OCI-LY1 (cell line): ENCODE data around the gene CDC45.

Source experiments
- H2AFZ ChIP-seq: fragments of 200-600 bp; sonication (generic), shearing (Covaris generic); 2 replicates; pipeline ENCODE4 v1.6.0; 2014; ENCODE audit warnings: antibody characterized with exemption, mild to moderate bottlenecking, low read length
- H3F3A ChIP-seq: fragments of 200-600 bp; sonication (generic), shearing (Covaris generic); 2 replicates; pipeline ENCODE4 v1.6.0; 2014; ENCODE audit warnings: mild to moderate bottlenecking, antibody characterized with exemption, low read length, moderate library complexity; ENCODE audit not compliant: insufficient read depth
- H3K27ac ChIP-seq: fragments of 200-600 bp; sonication (generic); 2 replicates; pipeline ENCODE4 v1.5.1; 2014; ENCODE audit warnings: low read length, mixed run types, mild to moderate bottlenecking, low read depth; ENCODE audit not compliant: poor library complexity, severe bottlenecking
- H3K27me3 ChIP-seq: fragments of 200-600 bp; sonication (generic); 2 replicates; pipeline ENCODE4 v1.6.0; 2014; ENCODE audit warnings: antibody characterized with exemption, mild to moderate bottlenecking, low read length, moderate library complexity; ENCODE audit not compliant: insufficient read depth
- H3K36me3 ChIP-seq: fragments of 200-600 bp; sonication (generic); 2 replicates; pipeline ENCODE4 v1.6.1; 2014; ENCODE audit warnings: mild to moderate bottlenecking, antibody characterized with exemption, low read length, moderate library complexity, mixed read lengths; ENCODE audit not compliant: insufficient read depth
- H3K4me1 ChIP-seq: fragments of 200-600 bp; sonication (generic); 2 replicates; pipeline ENCODE4 v1.5.1; 2014; ENCODE audit warnings: mild to moderate bottlenecking, low read length, moderate library complexity; ENCODE audit not compliant: insufficient read depth, severe bottlenecking
- H3K4me2 ChIP-seq: fragments of 200-600 bp; sonication (generic), shearing (Covaris generic); 2 replicates; pipeline ENCODE4 v1.6.1; 2014; ENCODE audit warnings: low read length
- H3K4me3 ChIP-seq: fragments of 200-600 bp; sonication (generic); 2 replicates; pipeline ENCODE4 v1.5.1; 2014; ENCODE audit warnings: low read length, low read depth, mild to moderate bottlenecking, mixed read lengths; ENCODE audit not compliant: poor library complexity, severe bottlenecking
- H3K79me2 ChIP-seq: fragments of 200-600 bp; shearing (Covaris generic); 2 replicates; pipeline ENCODE4 v1.6.1; 2016; ENCODE audit warnings: mixed run types, low read length, mixed read lengths; ENCODE audit not compliant: insufficient read depth
- H3K9ac ChIP-seq: fragments of 200-600 bp; sonication (generic), shearing (Covaris generic); 2 replicates; pipeline ENCODE4 v1.6.1; 2014; ENCODE audit warnings: mild to moderate bottlenecking, low read length, mixed read lengths
- H3K9me2 ChIP-seq: fragments of 200-600 bp; sonication (generic), shearing (Covaris generic); 2 replicates; pipeline ENCODE4 v1.6.1; 2014; ENCODE audit warnings: low read depth, mild to moderate bottlenecking, low read length, mixed read lengths
- H3K9me3 ChIP-seq: fragments of 200-600 bp; shearing (Covaris generic); 2 replicates; pipeline ENCODE4 v1.6.1; 2014; ENCODE audit warnings: low read length, mixed read lengths
- H4K20me1 ChIP-seq: fragments of 200-600 bp; sonication (generic), shearing (Covaris generic); 2 replicates; pipeline ENCODE4 v1.6.0; 2016; ENCODE audit warnings: mild to moderate bottlenecking, low read length; ENCODE audit not compliant: insufficient read depth
- CTCF ChIP-seq: fragments of 200-600 bp; sonication (generic), shearing (Covaris generic); IDR thresholded peaks from 2 replicates; pipeline ENCODE4 v1.5.1; 2017; ENCODE audit warnings: mild to moderate bottlenecking, antibody characterized with exemption, low read length, moderate library complexity, mixed read lengths
- EZH2 ChIP-seq: fragments of 200-600 bp; sonication (generic), shearing (Covaris generic); IDR thresholded peaks from 2 replicates; pipeline ENCODE4 v1.8.0; 2017; ENCODE audit warnings: borderline replicate concordance, mixed run types, mild to moderate bottlenecking, antibody characterized with exemption, low read length, moderate library complexity, mixed read lengths

The CDC45 gene

DNA sequence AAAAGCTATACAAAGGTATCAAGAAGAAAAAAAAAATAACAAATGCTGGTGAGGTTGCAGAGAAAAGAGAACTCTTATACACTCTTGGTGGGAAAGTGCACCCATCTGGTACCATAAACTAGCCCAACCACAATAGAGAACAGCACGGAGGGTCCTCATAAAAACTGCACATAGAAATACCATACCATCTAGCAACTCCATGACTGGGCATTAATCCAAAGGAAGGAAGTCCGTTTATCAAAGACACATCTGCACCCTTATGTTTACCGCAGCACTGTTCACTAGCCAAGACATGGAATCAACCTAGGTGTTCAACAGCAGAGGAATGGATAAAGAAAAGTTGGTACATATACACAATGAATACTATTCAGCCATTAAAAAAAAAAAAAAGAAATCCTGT is 55.3 kb downstream of the CDC45 start:
- H2AFZ ChIP-seq, result no peak overlapping the region
- no peaks in the 10 kb centered on the region for H3K36me3 ChIP-seq
- no peaks in the 10 kb centered on the region for H3K27me3 ChIP-seq
- H4K20me1 ChIP-seq, result no peaks in the 10 kb centered on the region
- no peak for TF ChIP-seq CTCF
- TF ChIP-seq EZH2, result no peak
- no peaks in the 10 kb centered on the region for H3K79me2 ChIP-seq
- H3K4me3 ChIP-seq, result no peak overlapping the region
- H3K4me1 ChIP-seq, result no peaks in the 10 kb centered on the region
- H3K9me2 ChIP-seq, result no peaks in the 10 kb centered on the region
- H3K9me3 ChIP-seq, result no peaks in the 10 kb centered on the region
- H3K4me2 ChIP-seq, result no peak overlapping the region
- H3K9ac ChIP-seq, result no peak overlapping the region
- no peaks in the 10 kb centered on the region for H3F3A ChIP-seq
- no peak overlapping the region for H3K27ac ChIP-seq

DNA sequence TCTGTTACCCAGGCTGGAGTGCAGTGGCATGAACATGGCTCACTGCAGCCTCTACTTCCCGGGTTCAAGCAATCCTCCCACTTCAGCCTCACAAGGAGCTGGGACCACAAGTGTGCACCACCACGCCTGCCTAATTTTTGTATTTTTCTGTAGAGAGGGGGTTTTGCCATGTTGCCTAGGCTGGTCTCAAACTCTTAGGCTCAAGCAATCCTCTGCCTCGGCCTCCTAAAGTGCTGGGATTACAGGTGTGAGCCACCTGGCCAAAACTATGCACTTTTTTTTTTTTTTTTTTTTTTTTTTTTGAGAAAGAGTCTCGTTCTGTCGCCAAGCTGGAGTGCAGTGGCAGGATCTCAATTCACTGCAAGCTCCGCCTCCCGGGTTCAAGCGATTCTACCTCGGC is 56.8 kb downstream of the CDC45 start:
- no peak overlapping the region for H3K4me2 ChIP-seq
- H2AFZ ChIP-seq, result no peak overlapping the region
- no peaks in the 10 kb centered on the region for H3K9me2 ChIP-seq
- no peaks in the 10 kb centered on the region for H3K4me1 ChIP-seq
- H3K9ac ChIP-seq, result no peak overlapping the region
- H3K27me3 ChIP-seq, result no peaks in the 10 kb centered on the region
- no peak overlapping the region for H3K27ac ChIP-seq
- TF ChIP-seq CTCF, result no peak
- no peaks in the 10 kb centered on the region for H3F3A ChIP-seq
- no peaks in the 10 kb centered on the region for H3K9me3 ChIP-seq
- H3K4me3 ChIP-seq, result no peak overlapping the region
- no peaks in the 10 kb centered on the region for H3K79me2 ChIP-seq
- no peaks in the 10 kb centered on the region for H3K36me3 ChIP-seq
- no peaks in the 10 kb centered on the region for H4K20me1 ChIP-seq

- no peaks in the 10 kb centered on the region for H3K27me3 ChIP-seq
- no peaks in the 10 kb centered on the region for H3K9me2 ChIP-seq
- H3K4me2 ChIP-seq, result no peak overlapping the region
- TF ChIP-seq CTCF (no peak), EZH2 (no peak)
- no peaks in the 10 kb centered on the region for H3K79me2 ChIP-seq
- no peak overlapping the region for H2AFZ ChIP-seq
- no peaks in the 10 kb centered on the region for H3F3A ChIP-seq
- H3K9ac ChIP-seq, result no peak overlapping the region
- H3K4me1 ChIP-seq, result no peaks in the 10 kb centered on the region
- no peaks in the 10 kb centered on the region for H3K36me3 ChIP-seq
- no peak overlapping the region for H3K4me3 ChIP-seq
- H4K20me1 ChIP-seq, result no peaks in the 10 kb centered on the region
- H3K27ac ChIP-seq, result no peak overlapping the region
- no peaks in the 10 kb centered on the region for H3K9me3 ChIP-seq
Observed at GRCh38 chr22:19537941-19538488, 58.3 kb downstream of the CDC45 start.
